GM21576 (cell line): ENCODE results near the gene CSTPP1.
"Not testable (repeated sequence)": the region's sequence is repeated elsewhere in the genome, so short reads cannot be mapped to it uniquely, and the experiment has no call there.

Experiments
- ATAC-seq: cut with Tn5 transposase; IDR thresholded peaks from one replicate; pipeline ENCODE4 v1.9.1; 2021; ENCODE audit warnings: mild to moderate bottlenecking, moderate library complexity; ENCODE audit not compliant: unreplicated experiment

CSTPP1 gene

GRCh38 chr11:46912526-46913150 is 23.9 kb upstream of the CSTPP1 start:
- no peak for ATAC-seq

- no peak for ATAC-seq
Observed at GRCh38 chr11:46913484-46913883, 23.1 kb upstream of the CSTPP1 start.

GRCh38 chr11:46914363-46914762 is 22.2 kb upstream of the CSTPP1 start:
- no peak for ATAC-seq

GRCh38 chr11:46914910-46915309 is 21.7 kb upstream of the CSTPP1 start:
- ATAC-seq: no peak

GRCh38 chr11:46916286-46917108 is 20.1 kb upstream of the CSTPP1 start:
- no peak for ATAC-seq

GRCh38 chr11:46917109-46917761 is 19.3 kb upstream of the CSTPP1 start:
- ATAC-seq: no peak

GRCh38 chr11:46917762-46918082 is 18.8 kb upstream of the CSTPP1 start:
- no peak for ATAC-seq

GRCh38 chr11:46918083-46918787 is 18.3 kb upstream of the CSTPP1 start, which contains the start of gene LRP4:
LRP4 (minus strand) TSS chr11:46918550; CDS start chr11:46918379, 171 bp downstream.
- peak; percentile 48 for ATAC-seq

GRCh38 chr11:46918788-46919513 is 17.6 kb upstream of the CSTPP1 start:
- ATAC-seq: no peak

GRCh38 chr11:46920755-46921154 is 15.8 kb upstream of the CSTPP1 start:
- no peak for ATAC-seq

- not testable (repeated sequence) for ATAC-seq
Observed at GRCh38 chr11:46927928-46928327, 8.6 kb upstream of the CSTPP1 start.

GRCh38 chr11:46928701-46929100 is 7.9 kb upstream of the CSTPP1 start:
- ATAC-seq: not testable (repeated sequence)

GRCh38 chr11:46930089-46930488 is 6.5 kb upstream of the CSTPP1 start:
- ATAC-seq: no peak

GRCh38 chr11:46942172-46942571 is 5.6 kb downstream of the CSTPP1 start:
- ATAC-seq: no peak

- no peak for ATAC-seq
Observed at GRCh38 chr11:46944356-46945075, 8.0 kb downstream of the CSTPP1 start.

- ATAC-seq: no peak
Observed at GRCh38 chr11:46947399-46948077, 11.0 kb downstream of the CSTPP1 start.

GRCh38 chr11:46948378-46949131 is 12.0 kb downstream of the CSTPP1 start:
- no peak for ATAC-seq

GRCh38 chr11:46949297-46949696 is 12.7 kb downstream of the CSTPP1 start:
- no peak for ATAC-seq

GRCh38 chr11:46951864-46952263 is 15.3 kb downstream of the CSTPP1 start:
- ATAC-seq: no peak
